Duodenal mucosa (tissue), 2 donors: ENCODE results near the gene CACNA1H.
"Not testable (repeated sequence)": the region's sequence is repeated elsewhere in the genome, so short reads cannot be mapped to it uniquely, and the experiment has no call there.

Source experiments
- H3K27ac ChIP-seq: one replicate; pipeline ENCODE4 v1.7.0; 2013; ENCODE audit warnings: low read depth, low read length
- H3K27me3 ChIP-seq, 2 donors: one replicate each; pipeline ENCODE4 v1.7.0; 2013; ENCODE audit warnings: low read length in 2 of 2, control low read depth in 1 of 2; ENCODE audit not compliant: insufficient read depth in 2 of 2, control insufficient read depth in 1 of 2
- H3K36me3 ChIP-seq, 2 donors: one replicate each; pipeline ENCODE4 v1.7.0; 2013; ENCODE audit warnings: low read length in 2 of 2, control low read depth in 1 of 2; ENCODE audit not compliant: insufficient read depth in 2 of 2, control insufficient read depth in 1 of 2
- H3K4me1 ChIP-seq, 2 donors: one replicate each; pipeline ENCODE4 v1.7.0; 2013; ENCODE audit warnings: low read length in 2 of 2, control low read depth in 1 of 2; ENCODE audit not compliant: insufficient read depth in 2 of 2, control insufficient read depth in 1 of 2
- H3K4me3 ChIP-seq, 2 donors: one replicate each; pipeline ENCODE4 v1.7.0; 2013; ENCODE audit warnings: low read length in 2 of 2, low read depth in 1 of 2
- H3K9ac ChIP-seq, 2 donors: one replicate each; pipeline ENCODE4 v1.7.0; 2013; ENCODE audit warnings: low read length in 2 of 2, low read depth in 1 of 2
- H3K9me3 ChIP-seq, 2 donors: one replicate each; pipeline ENCODE4 v1.7.0; 2013; ENCODE audit warnings: low read length in 2 of 2, control low read depth in 1 of 2; ENCODE audit not compliant: control insufficient read depth in 1 of 2

CACNA1H gene

GRCh38 chr16:1192384-1193073 is 39.6 kb downstream of the CACNA1H start:
- Histone ChIP-seq H3K4me3 (no peak overlapping the region), H3K27me3 (no peaks in the 10 kb centered on the region), H3K4me1 (peaks cover 0 to 14% of the 10 kb centered on the region in 2 donors), H3K9ac (no peak overlapping the region), H3K9me3 (no peaks in the 10 kb centered on the region), H3K36me3 (no peaks in the 10 kb centered on the region), H3K27ac (peak overlapping the region; percentile 20)

- no peaks in the 10 kb centered on the region for H3K27me3 ChIP-seq
- no peak overlapping the region for H3K9ac ChIP-seq
- H3K36me3 ChIP-seq, result no peaks in the 10 kb centered on the region
- peak overlapping the region; percentile 20 for H3K27ac ChIP-seq
- H3K4me1 ChIP-seq, result peaks cover 0 to 14% of the 10 kb centered on the region in 2 donors
- no peaks in the 10 kb centered on the region for H3K9me3 ChIP-seq
- H3K4me3 ChIP-seq, result no peak overlapping the region
Observed at GRCh38 chr16:1193143-1193824, 40.4 kb downstream of the CACNA1H start.

DNA sequence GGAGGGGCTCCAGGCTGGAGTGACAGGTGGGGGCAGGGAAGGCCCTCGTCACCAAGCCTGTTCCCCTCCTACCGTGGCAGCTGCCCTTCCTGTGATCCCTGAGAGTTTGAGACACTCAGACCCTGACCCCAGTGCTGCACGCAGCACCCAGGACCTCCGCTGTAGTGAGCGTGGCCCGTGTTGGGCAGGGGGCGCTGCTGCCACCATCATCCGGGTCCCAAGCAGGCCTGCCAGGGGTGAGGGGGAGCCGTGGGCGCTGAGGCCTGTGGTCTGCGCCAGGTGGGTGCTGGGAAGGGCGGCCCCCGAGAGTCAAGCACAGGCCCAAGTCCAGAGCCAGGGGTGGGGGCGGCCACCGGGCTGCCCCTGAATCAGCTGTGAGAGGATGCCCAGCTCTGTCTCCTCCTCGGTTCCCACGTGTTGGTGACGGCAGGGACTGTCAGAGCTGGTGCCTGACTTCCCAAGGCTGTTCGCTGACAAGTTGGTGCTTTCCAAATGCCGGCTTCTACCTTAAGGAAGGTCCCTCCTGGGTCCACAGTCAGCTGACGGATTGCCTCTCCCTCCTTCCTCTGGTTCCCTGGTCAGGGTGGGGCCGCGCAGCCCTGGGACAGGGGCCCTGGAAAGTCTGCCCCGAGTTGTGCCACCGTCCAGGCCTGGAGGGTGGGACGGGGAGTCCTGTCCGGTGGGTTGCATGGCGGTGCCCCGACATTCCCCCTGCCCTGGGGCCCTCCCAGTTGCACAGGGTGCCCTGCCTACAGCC is 41.1 kb downstream of the CACNA1H start:
- H3K9ac ChIP-seq, result no peak overlapping the region
- H3K27me3 ChIP-seq, result no peaks in the 10 kb centered on the region
- no peaks in the 10 kb centered on the region for H3K9me3 ChIP-seq
- no peak overlapping the region for H3K4me3 ChIP-seq
- no peak overlapping the region for H3K27ac ChIP-seq
- H3K36me3 ChIP-seq, result no peaks in the 10 kb centered on the region
- peaks cover 0 to 14% of the 10 kb centered on the region in 2 donors for H3K4me1 ChIP-seq

- Histone ChIP-seq H3K4me1 (peaks cover 0 to 14% of the 10 kb centered on the region in 2 donors), H3K9ac (no peak overlapping the region), H3K36me3 (no peaks in the 10 kb centered on the region), H3K9me3 (no peaks in the 10 kb centered on the region), H3K4me3 (no peak overlapping the region), H3K27ac (no peak overlapping the region), H3K27me3 (no peaks in the 10 kb centered on the region)
Observed at GRCh38 chr16:1194665-1195392, 41.9 kb downstream of the CACNA1H start.

DNA sequence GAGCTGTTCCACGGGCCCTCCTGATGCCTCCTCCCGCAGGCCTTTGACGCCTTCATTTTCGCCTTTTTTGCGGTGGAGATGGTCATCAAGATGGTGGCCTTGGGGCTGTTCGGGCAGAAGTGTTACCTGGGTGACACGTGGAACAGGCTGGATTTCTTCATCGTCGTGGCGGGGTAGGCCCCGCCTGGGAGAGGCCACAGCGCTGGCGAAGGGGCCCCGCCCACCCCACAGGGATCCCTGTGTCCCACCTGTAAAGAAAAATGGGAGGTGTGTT is 42.4 kb downstream of the CACNA1H start:
- H3K9me3 ChIP-seq, result no peaks in the 10 kb centered on the region
- H3K4me1 ChIP-seq, result peaks cover 0 to 14% of the 10 kb centered on the region in 2 donors
- H3K27ac ChIP-seq, result no peak overlapping the region
- no peaks in the 10 kb centered on the region for H3K36me3 ChIP-seq
- H3K27me3 ChIP-seq, result no peaks in the 10 kb centered on the region
- H3K4me3 ChIP-seq, result no peak overlapping the region
- no peak overlapping the region for H3K9ac ChIP-seq

DNA sequence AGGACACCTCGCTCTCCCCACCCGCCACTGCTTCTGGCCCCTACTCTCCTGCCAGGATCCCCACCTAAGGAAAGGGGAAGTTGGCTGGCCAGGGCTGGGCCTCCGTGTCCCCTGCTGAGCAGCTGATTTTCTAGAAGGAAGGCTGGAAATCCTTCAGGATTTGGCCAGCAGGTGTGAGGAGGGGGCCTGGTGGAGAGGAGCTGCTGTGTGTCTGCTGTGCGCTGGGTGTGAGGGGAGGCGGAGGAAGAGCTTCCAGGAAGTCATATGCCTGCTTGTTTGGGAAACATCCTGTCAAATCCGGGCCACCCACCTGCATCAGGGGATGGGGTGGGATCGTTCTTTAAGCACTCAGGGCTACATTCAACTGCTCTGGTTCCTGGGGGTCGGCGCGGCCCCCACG is 43.6 kb downstream of the CACNA1H start:
- H3K4me1 ChIP-seq, result peaks cover 0 to 14% of the 10 kb centered on the region in 2 donors
- H3K4me3 ChIP-seq, result no peak overlapping the region
- H3K27ac ChIP-seq, result no peak overlapping the region
- H3K36me3 ChIP-seq, result no peaks in the 10 kb centered on the region
- H3K9ac ChIP-seq, result no peak overlapping the region
- no peaks in the 10 kb centered on the region for H3K9me3 ChIP-seq
- no peaks in the 10 kb centered on the region for H3K27me3 ChIP-seq

DNA sequence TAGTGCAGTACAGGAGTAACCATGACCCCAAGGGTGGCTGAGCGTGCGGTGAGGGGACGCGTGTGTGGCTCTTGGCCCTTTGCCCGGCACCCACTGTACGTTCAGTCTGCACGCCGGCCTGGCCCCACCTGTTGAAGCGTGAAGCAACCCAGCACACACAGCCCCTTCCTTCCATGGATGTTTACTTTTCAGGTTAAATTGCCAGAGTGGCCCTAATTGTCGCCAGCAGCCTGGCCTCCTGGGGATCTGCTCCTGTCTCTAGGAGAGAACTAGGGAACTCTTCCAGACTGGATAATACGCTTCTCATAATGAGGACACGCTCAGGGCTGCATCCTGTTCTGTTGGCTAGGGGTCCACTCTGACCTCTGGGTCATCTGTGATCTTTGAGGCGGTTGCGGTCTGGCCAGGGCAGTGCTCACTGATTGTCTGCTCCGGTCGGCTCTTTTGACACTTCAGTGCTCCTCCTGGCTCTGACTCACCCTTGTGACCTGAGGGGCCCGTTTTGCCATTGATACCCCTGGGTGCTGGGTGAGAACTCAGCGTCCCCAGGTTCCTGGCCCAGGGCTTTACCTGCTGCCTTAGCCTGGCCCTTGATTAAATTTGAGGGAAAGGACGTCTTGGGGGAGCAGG is 44.4 kb downstream of the CACNA1H start:
- peaks cover 0 to 14% of the 10 kb centered on the region in 2 donors for H3K4me1 ChIP-seq
- H3K27me3 ChIP-seq, result no peaks in the 10 kb centered on the region
- H3K9ac ChIP-seq, result no peak overlapping the region
- H3K9me3 ChIP-seq, result no peaks in the 10 kb centered on the region
- H3K4me3 ChIP-seq, result no peak overlapping the region
- H3K36me3 ChIP-seq, result no peaks in the 10 kb centered on the region
- H3K27ac ChIP-seq, result no peak overlapping the region

DNA sequence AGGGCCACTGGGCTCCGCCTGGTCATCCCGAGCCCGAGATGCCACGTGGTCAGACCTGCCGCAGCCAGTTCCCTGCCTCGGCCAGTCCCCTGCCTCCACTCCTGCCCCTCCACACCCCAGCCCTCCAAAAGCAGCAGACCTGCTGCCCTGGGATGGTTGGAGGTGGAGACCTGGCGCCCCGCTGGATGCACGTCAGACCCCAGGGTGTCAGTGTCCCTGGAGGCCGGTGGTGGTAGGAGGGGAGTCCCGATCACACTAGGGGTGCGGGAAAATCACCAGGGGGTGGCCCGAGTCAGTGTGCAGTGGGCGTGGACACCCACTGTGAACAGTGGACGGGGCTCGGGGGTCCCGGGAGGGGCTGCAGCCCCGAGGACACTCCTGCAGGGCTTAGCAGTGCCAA is 45.3 kb downstream of the CACNA1H start:
- no peaks in the 10 kb centered on the region for H3K9me3 ChIP-seq
- H3K27ac ChIP-seq, result no peak overlapping the region
- H3K9ac ChIP-seq, result no peak overlapping the region
- peaks cover 0 to 10% of the 10 kb centered on the region in 2 donors for H3K4me1 ChIP-seq
- H3K27me3 ChIP-seq, result no peaks in the 10 kb centered on the region
- H3K36me3 ChIP-seq, result no peaks in the 10 kb centered on the region
- no peak overlapping the region for H3K4me3 ChIP-seq

- not testable (repeated sequence) for H3K27ac ChIP-seq, H3K4me1 ChIP-seq, H3K36me3 ChIP-seq, H3K9me3 ChIP-seq, H3K9ac ChIP-seq, H3K4me3 ChIP-seq, H3K27me3 ChIP-seq
Observed at GRCh38 chr16:1198671-1199346, 45.9 kb downstream of the CACNA1H start.
